ENCODE data around the gene ADGRB3.
"Not testable (repeated sequence)": the region's sequence is repeated elsewhere in the genome, so short reads cannot be mapped to it uniquely, and the experiment has no call there.

The ADGRB3 gene

GRCh38 chr6:69422475-69422874 is 787.4 kb downstream of the ADGRB3 start:
- Histone ChIP-seq H3K4me1 (no peaks in the 10 kb centered on the region), H3K27me3 (ENCODE audit: low read depth) (no peaks in the 10 kb centered on the region), H3K36me3 (replicated peaks) (no peaks in the 10 kb centered on the region), H3K4me3 (no peak overlapping the region), H3K9me3 (no peaks in the 10 kb centered on the region)
- in situ Hi-C loops (cut with MboI; ENCODE audit: low sequenced_read_pairs) = no loop called here
- no peak for DNase-seq (ENCODE audit: low spot score in 2 of 2)

DNA sequence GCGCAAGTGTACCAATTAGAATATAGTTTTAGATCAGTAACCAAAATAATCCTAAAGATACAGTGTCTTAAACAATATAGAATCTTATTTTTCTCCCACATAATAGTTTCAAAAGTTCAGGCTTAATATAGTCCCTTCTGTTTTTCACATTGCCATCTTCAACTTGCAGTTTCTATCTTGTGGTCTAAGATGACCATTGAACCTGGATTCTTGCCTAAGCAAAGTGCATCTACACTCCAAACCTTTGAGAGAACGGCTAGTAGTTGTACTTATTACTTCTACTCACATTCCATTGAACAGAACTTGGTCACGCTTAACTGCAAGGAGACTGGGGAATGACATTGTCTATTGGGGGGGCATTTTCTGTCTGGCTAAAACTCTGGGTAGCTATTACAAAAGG is 788.7 kb downstream of the ADGRB3 start:
- DNase-seq (ENCODE audit: low spot score in 2 of 2) = no peak
- in situ Hi-C loops (cut with MboI; ENCODE audit: low sequenced_read_pairs) = no loop called here
- no peaks in the 10 kb centered on the region for H3K27me3 ChIP-seq (ENCODE audit: low read depth)
- H3K4me3 ChIP-seq = no peak overlapping the region
- no peaks in the 10 kb centered on the region for H3K36me3 ChIP-seq (replicated peaks)
- no peaks in the 10 kb centered on the region for H3K9me3 ChIP-seq
- no peaks in the 10 kb centered on the region for H3K4me1 ChIP-seq

DNA sequence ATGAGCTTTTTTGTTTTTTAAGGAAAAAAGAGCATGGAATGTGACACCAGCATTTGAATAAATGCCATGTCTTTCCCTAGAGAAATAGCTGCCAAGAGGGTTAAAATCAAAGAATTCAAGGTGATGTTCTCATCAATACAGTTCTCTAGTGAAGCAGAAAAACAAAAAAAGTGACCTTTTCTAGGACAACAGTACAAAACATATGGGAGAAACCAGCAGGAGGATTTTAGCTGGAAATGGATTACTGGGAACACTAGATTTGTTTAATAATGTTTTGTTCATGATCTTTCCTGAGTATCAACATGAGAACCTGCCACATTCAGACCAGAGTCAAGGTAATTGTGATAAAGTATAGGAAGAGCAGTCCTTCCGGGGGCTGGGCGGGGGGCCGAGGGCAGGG is 789.5 kb downstream of the ADGRB3 start:
- H3K36me3 ChIP-seq (replicated peaks) = no peaks in the 10 kb centered on the region
- no peaks in the 10 kb centered on the region for H3K27me3 ChIP-seq (ENCODE audit: low read depth)
- no peaks in the 10 kb centered on the region for H3K4me1 ChIP-seq
- no peak for DNase-seq (ENCODE audit: low spot score in 2 of 2)
- in situ Hi-C loops (cut with MboI; ENCODE audit: low sequenced_read_pairs) = no loop called here
- H3K9me3 ChIP-seq = no peaks in the 10 kb centered on the region
- no peak overlapping the region for H3K4me3 ChIP-seq

DNA sequence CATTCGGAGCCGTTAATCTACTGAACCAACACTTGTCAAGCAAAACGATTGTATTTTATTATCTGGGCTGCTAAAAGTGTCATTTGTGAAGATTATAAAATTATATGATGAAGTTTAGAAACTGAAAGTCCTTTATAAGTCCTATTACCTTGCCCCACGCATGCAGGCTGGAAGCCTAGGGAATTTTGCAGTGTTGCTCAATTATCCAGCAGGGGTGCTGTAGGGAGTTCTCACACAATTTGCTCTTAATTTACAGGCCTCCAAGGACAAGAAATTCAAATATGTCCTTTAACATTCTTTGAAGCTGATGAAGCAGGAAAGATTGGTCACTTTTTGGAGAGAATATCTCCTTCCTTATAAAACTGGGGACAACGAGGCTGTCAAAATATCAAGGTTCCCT is 792.8 kb downstream of the ADGRB3 start:
- Histone ChIP-seq H3K4me1 (no peaks in the 10 kb centered on the region), H3K4me3 (no peak overlapping the region), H3K9me3 (no peaks in the 10 kb centered on the region), H3K36me3 (replicated peaks) (no peaks in the 10 kb centered on the region), H3K27me3 (ENCODE audit: low read depth) (no peaks in the 10 kb centered on the region)
- in situ Hi-C loops (cut with MboI; ENCODE audit: low sequenced_read_pairs) = no loop called here
- no peak for DNase-seq (ENCODE audit: low spot score in 2 of 2)

DNA sequence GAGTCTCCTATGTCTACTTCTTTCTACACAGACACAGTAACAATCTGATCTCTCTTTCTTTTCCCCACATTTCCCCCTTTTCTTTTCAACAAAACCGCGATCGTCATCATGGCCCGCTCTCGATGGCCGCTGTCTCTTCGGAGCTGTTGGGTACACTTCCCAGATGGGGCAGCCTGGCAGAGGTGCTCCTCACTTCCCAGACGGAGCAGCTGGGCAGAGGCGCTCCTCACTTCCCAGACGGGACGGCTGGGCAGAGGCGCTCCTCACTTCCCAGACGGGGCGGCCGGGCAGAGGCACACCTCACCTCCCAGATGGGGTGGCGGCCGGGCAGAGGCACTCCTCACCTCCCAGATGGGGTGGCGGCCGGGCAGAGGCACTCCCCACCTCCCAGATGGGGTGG is 797.1 kb downstream of the ADGRB3 start:
- in situ Hi-C loops (cut with MboI; ENCODE audit: low sequenced_read_pairs) = not testable (repeated sequence)

DNA sequence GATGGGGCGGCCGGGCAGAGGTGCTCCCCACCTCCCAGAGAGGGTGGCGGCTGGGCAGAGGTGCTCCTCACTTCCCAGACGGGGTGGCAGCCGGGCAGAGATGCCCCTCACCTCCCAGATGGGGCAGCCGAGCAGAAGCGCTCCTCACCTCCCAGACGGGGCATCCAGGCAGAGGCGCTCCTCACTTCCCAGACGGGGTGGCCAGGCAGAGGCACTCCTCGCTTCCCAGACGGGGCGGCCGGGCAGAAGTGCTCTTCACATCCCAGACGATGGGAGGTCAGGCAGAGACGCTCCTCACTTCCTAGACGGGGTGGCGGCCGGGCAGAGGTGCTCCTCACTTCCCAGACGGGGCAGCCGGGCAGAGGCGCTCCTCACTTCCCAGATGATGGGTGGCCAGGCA is 798.0 kb downstream of the ADGRB3 start:
- in situ Hi-C loops (cut with MboI; ENCODE audit: low sequenced_read_pairs); DNase-seq (ENCODE audit: low spot score in 2 of 2); H3K4me3 ChIP-seq: not testable (repeated sequence)

More for the DNA sequence above, 797.1 kb downstream of the ADGRB3 start:
- H3K4me1 ChIP-seq; H3K4me3 ChIP-seq; H3K36me3 ChIP-seq (replicated peaks); DNase-seq (ENCODE audit: low spot score in 2 of 2); H3K9me3 ChIP-seq; H3K27me3 ChIP-seq (ENCODE audit: low read depth): not testable (repeated sequence)

DNA sequence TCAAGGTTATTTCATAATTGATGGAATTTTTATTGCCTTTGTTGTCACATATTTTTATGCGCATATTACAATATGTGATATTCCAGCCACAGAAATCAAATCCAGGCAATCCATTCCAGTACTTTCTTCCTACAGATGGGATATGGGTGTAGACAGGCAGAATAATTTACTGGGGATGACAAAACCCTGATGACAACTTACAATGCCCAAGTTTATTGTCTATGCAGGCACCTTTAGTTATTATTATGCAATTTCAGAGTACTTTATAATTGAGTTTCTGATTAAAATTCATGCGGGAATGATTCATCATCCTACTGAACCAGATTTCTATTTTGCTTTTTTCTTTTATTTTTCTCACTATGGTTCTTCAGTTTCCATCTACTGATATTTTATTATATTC is 803.0 kb downstream of the ADGRB3 start:
- Histone ChIP-seq H3K27me3 (ENCODE audit: low read depth) (no peaks in the 10 kb centered on the region), H3K9me3 (no peaks in the 10 kb centered on the region), H3K36me3 (replicated peaks) (no peaks in the 10 kb centered on the region), H3K4me1 (no peaks in the 10 kb centered on the region), H3K4me3 (no peak overlapping the region)
- no peak for DNase-seq (ENCODE audit: low spot score in 2 of 2)
- in situ Hi-C loops (cut with MboI; ENCODE audit: low sequenced_read_pairs) = no loop called here

More for the DNA sequence above, 798.0 kb downstream of the ADGRB3 start:
- not testable (repeated sequence) for H3K27me3 ChIP-seq (ENCODE audit: low read depth); H3K36me3 ChIP-seq (replicated peaks); H3K4me1 ChIP-seq; H3K9me3 ChIP-seq

All from HAP-1 (cell line).